Nephron (organoid): ENCODE data around the gene DENND1C.
A peak's percentile ranks its signal among the peaks of the same experiment; 100 is the strongest.

Experiments
- H3K27ac Mint-ChIP-seq, 3 experiments: 2 replicates each; pipeline ENCODE4 v1.8.0; 2020; ENCODE audit warnings: mixed read lengths in 3 of 3, mild to moderate bottlenecking in 2 of 3, moderate library complexity in 1 of 3
- H3K27me3 Mint-ChIP-seq: 2 replicates; pipeline ENCODE4 v1.8.0; 2021; ENCODE audit warnings: low read depth, mild to moderate bottlenecking, moderate library complexity, mixed read lengths
- H3K36me3 Mint-ChIP-seq: 2 replicates; pipeline ENCODE4 v1.8.0; 2020; ENCODE audit warnings: low read depth, mixed read lengths
- H3K4me1 Mint-ChIP-seq: 2 replicates; pipeline ENCODE4 v1.8.0; 2020; ENCODE audit warnings: mixed read lengths
- H3K4me3 Mint-ChIP-seq, 3 experiments: 2 replicates each; pipeline ENCODE4 v1.8.0; 2020; ENCODE audit warnings: mild to moderate bottlenecking in 3 of 3, mixed read lengths in 3 of 3, moderate library complexity in 2 of 3
- H3K9me3 Mint-ChIP-seq: 2 replicates; pipeline ENCODE4 v1.8.0; 2020; ENCODE audit warnings: mixed read lengths
- CTCF ChIP-seq, 3 experiments: fragments of 200-600 bp; sonication (generic); IDR thresholded peaks; one replicate each; pipeline ENCODE4 v1.5.0; 2021; ENCODE audit warnings: antibody characterized with exemption in 3 of 3; ENCODE audit not compliant: unreplicated experiment in 3 of 3

The DENND1C gene

GRCh38 chr19:6470173-6470572 lies 11.4 kb downstream of the DENND1C start:
- H3K4me1 Mint-ChIP-seq = no peaks in the 10 kb centered on the region
- no peak overlapping the region for H3K4me3 Mint-ChIP-seq
- no peaks in the 10 kb centered on the region for H3K9me3 Mint-ChIP-seq
- no peak overlapping the region for H3K27ac Mint-ChIP-seq
- TF ChIP-seq CTCF (IDR thresholded peaks at IDR 0.05; ENCODE audit: unreplicated experiment in 3 of 3) = no peak
- peaks cover 56% of the 10 kb centered on the region for H3K27me3 Mint-ChIP-seq
- no peaks in the 10 kb centered on the region for H3K36me3 Mint-ChIP-seq

- no peaks in the 10 kb centered on the region for H3K9me3 Mint-ChIP-seq
These were observed 14.2 kb downstream of the DENND1C start for GRCh38 chr19:6467384-6467783.

GRCh38 chr19:6466526-6467248 lies 14.9 kb downstream of the DENND1C start:
- Mint-ChIP-seq H3K4me1 (no peaks in the 10 kb centered on the region), H3K4me3 (no peak overlapping the region), H3K9me3 (no peaks in the 10 kb centered on the region), H3K27me3 (peaks cover 73% of the 10 kb centered on the region), H3K27ac (no peak overlapping the region), H3K36me3 (no peaks in the 10 kb centered on the region)
- TF ChIP-seq CTCF (IDR thresholded peaks at IDR 0.05; ENCODE audit: unreplicated experiment in 3 of 3) = no peak

More at GRCh38 chr19:6467384-6467783, 14.2 kb downstream of the DENND1C start:
- no peak overlapping the region for H3K27ac Mint-ChIP-seq
- peak overlapping the region in 1 of 3 experiments; percentile 22 for H3K4me3 Mint-ChIP-seq
- peaks cover 68% of the 10 kb centered on the region for H3K27me3 Mint-ChIP-seq
- no peaks in the 10 kb centered on the region for H3K36me3 Mint-ChIP-seq
- TF ChIP-seq CTCF (IDR thresholded peaks at IDR 0.05; ENCODE audit: unreplicated experiment in 3 of 3) = no peak
- H3K4me1 Mint-ChIP-seq = no peaks in the 10 kb centered on the region

DNA sequence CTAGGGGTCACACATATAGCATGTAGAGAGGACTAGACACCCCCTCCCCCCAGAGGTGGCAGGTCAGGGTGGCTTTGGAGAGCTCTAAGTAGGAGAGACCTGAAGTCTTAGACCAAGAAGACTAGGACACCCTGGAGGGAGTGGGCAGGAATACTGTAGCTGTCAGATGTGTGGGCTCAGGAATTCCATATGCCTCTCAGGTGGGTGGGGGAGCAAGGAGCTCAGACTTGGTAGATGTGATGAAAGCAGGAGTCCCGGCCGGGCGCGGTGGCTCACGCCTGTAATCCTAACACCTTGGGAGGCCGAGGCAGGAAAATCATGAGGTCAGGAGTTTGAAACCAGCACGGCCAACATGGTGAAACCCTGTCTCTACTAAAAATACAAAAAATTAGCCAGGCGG lies 15.9 kb downstream of the DENND1C start:
- Mint-ChIP-seq H3K27me3 (peaks cover 74% of the 10 kb centered on the region), H3K36me3 (no peaks in the 10 kb centered on the region)
- TF ChIP-seq CTCF (IDR thresholded peaks at IDR 0.05; ENCODE audit: unreplicated experiment in 3 of 3) = no peak

DNA sequence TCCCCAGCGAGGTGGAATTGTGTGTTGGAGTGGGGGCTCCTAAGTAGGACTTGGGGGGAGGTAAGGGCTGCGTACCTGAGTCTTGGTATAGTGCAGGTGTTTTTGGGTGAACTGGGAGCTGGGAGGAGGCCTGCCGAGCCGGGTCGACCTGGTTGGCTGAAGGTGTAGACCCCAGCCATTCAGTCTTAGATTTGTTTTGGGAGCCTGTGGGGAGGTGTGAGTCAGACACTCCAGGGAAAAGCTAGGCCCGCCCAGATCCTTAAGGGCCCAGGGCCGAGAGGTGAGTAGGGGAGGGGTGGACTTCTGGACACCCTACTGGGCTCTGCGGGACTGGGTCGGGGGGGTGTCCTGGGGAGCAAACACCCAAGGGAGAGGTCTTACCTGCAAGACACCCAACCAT lies 16.6 kb downstream of the DENND1C start:
- Mint-ChIP-seq H3K4me3 (peak overlapping the region; percentile 60 to 74 (median 71)), H3K36me3 (peaks cover 2% of the 10 kb centered on the region), H3K9me3 (no peaks in the 10 kb centered on the region), H3K27me3 (peaks cover 81% of the 10 kb centered on the region), H3K27ac (peak overlapping the region in 2 of 3 experiments; percentile 45 to 92), H3K4me1 (peaks cover 3% of the 10 kb centered on the region)
- no peak for TF ChIP-seq CTCF (IDR thresholded peaks at IDR 0.05; ENCODE audit: unreplicated experiment in 3 of 3)

More for the DNA sequence above, 15.9 kb downstream of the DENND1C start:
- no peaks in the 10 kb centered on the region for H3K9me3 Mint-ChIP-seq
- peak overlapping the region in 1 of 3 experiments; percentile 74 for H3K4me3 Mint-ChIP-seq
- H3K27ac Mint-ChIP-seq = no peak overlapping the region
- no peaks in the 10 kb centered on the region for H3K4me1 Mint-ChIP-seq
